ENCODE results near the gene MIPEP.
"Not testable (repeated sequence)": the region's sequence is repeated elsewhere in the genome, so short reads cannot be mapped to it uniquely, and the experiment has no call there.

MIPEP gene

DNA sequence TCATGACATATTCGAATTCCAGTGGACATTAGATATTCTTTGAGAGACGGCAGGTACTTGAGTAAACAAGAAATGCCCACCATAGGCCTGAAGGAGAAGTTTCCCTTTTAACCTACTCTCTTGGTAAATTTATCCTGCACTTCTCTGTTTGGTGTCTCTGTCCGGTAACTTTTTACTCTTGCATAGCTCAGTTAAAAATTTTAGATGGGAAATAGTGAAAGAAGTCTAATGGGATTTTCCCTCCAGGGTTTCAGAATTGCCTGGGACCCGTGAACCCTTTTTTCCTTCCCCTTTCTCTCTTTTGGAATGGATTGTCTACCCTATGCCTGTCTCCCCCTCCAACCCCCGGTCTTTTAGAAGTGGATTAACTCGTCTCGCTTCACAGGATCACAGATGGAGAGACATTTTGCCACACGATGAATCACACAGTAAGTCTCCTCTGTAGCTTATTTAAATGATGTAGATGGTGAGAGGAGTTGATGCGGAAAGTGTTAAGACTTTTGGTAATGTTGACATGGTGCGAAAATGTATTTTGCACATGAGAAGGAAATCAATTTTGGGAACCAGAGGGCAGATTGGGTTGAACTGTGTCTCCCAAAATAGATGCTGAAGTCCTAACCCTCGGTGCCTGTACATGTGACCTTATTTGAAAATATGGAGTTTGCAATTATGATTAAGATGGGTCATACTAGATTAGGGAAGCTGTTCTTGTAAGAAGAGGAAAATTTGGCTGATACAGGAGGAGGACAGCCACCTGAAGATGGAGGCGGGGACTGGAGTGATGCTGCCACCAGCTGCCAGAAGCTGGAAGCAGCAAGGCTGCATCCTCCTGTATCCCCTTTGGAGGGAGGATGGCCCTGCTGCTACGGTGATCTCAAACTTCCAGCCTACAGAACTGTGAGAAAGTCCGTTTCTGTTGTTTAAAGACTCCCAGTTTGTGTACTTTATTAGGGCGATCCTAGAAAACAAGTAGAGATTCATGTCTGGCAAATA, 711 bp upstream of the MIPEP start:
- DNase-seq (ENCODE audit: low spot score) = no peak

DNA sequence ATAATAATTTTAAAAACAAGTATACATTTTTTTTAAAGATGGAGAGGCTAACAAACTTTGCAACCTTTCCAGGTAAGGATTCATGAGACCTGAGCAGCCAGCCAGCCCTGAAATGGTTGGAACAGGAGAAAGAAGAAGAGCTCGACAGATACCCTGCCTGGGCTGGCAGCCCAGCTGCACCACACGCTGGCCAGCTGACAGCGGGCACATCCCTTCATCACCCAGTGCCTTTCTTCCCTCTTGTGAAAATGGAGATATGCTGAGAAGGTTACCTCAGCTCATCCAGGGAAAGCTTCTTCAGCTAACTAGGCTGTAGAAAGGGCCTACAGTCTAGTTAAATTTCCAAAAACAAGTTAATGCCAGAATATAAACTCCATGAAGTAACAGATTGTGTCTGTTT, 4.8 kb downstream of the MIPEP start:
- not testable (repeated sequence) for DNase-seq (ENCODE audit: low spot score)

DNA sequence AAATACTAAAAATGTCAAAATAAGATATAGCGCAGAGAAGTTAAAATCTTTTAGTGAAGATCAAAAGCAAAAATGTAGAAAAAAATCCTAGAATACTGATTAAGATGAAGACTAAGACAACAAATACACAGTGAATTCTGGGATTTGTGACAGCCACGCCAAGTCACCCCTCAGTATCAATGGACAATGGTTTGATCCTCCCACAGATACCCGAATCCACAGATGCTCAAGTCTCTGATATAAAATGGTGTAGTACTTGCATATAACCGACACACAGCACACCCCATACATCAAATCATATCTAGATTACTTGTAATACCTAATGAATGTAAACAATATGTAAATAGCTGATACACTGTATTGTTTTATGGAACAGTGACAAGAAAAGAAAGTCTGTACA, 5.9 kb downstream of the MIPEP start:
- DNase-seq (ENCODE audit: low spot score) = no peak

DNA sequence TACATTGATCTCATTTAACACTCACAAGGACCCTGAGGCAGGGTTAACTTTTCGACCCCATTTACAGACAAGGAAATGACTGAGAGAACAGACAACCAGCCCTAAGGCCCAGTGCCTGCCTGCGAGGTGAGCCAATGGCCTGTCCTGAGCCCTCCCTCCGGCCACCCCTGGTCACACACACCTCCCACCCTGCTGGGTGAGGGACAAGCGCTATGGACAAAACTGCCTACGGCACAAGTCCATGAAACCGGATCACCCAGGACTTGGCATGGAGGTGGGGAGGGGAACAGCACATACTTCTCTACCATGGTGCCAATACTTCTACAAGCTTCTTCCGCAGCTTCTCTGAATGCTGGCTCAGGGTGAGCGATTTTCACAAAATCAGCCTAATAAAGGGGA, 7.8 kb downstream of the MIPEP start:
- not testable (repeated sequence) for DNase-seq (ENCODE audit: low spot score)

DNA sequence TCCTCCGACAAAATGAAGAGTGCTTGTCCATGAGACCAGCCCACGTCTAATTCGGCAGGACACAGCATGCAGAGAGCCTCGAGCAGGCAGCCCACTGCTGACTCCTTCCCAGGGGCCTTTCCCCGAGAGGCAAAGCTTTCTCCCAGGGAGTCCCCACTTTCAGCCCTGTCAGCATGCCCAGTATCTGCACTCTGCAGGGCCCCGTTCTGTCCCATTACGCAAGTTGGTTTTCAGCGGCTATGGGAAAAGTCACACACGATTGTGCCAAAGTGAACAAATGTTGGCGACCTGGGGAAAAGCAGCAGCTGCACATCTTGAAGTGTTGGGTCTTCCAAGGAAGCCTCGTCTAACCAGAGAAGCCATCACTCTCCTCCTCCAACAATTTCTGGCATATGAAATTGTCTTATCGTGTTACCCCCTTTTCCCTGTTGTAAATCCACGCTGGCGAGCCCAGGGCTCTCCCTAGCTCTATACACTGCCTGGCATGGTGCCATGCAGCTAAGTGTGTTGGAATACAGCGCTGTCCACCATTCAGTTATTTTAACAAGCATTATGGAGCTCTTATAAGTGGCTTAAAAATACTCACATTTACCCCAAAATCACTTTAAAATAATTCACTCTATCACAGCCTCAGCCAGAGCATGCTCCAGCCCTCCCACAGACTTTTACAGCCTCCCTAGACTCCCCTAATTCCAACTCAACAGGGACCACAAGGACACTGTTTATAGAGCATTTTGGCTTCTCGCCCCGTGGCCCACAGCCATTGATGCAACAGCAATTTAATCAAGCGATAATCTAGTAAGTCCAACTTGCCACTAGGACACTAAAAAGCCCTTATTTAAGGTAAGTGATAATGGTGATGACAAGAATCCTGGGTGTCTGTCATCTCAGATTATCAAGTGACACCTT, 8.5 kb downstream of the MIPEP start:
- DNase-seq (ENCODE audit: low spot score) = not testable (repeated sequence)

DNA sequence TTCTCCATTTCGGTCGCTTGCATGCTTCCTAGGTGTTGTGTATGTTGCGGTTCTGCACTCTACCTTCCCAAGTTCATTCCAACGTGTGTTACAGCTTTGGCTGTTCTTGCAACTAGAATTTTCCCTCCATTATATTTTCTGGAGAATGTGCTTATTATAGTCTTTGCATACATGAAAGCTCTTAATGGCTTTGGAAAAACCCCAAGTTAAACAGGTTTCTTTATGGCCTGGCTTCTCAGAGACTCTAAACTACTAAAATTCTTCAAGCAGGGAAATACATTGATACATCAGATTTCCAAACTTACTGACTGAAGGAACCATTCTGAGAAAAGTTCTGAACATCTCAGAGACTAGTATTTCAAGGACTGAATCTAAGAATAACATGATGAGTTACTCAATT, 11.9 kb downstream of the MIPEP start:
- no peak for DNase-seq (ENCODE audit: low spot score)

DNA sequence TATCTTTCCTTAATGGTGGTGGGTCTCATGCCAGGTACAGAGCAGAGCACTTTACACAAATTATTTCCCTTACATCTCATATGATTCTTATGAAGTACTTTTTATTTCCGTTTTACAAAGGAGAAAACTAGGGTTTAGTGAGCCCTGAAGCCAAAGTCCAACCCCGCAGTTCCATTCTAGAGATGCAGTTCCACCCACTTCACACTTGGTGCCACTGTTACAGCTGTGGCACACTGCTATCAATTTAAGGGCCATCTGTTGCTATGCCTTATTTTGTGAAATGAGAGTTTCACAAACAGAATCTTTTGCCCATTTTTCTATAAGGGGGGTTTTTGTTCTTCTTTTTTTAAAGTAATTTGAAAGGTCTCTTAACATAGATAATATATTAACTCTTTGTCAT, 12.9 kb downstream of the MIPEP start:
- DNase-seq (ENCODE audit: low spot score) = no peak

DNA sequence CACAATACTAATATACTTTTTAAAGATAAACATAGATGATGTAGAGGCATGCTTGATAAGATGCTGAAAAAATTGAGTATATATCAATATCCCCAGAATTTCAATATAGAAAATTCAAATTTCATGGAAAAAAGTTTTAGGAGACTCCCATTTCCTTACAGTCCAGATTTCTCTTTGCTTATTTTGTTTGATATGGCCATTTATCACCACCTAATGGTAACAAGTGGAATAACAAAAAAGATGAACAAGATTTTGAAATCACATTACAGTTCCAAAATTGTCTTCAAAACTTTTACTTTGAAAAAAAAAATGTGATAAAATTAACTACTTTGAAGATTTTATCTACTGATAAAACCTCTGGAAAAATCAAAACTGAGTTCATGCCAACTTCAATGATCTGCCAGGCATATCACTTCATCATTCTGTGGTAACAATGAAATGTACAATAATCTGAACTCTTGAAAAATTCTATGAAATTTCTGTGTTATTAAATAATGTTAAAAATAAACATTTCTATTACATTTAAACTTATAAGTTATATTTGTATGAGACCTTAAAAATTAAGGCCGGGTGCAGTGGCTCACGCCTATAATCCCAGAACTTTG, 17.5 kb downstream of the MIPEP start:
- no peak for DNase-seq (ENCODE audit: low spot score)

DNA sequence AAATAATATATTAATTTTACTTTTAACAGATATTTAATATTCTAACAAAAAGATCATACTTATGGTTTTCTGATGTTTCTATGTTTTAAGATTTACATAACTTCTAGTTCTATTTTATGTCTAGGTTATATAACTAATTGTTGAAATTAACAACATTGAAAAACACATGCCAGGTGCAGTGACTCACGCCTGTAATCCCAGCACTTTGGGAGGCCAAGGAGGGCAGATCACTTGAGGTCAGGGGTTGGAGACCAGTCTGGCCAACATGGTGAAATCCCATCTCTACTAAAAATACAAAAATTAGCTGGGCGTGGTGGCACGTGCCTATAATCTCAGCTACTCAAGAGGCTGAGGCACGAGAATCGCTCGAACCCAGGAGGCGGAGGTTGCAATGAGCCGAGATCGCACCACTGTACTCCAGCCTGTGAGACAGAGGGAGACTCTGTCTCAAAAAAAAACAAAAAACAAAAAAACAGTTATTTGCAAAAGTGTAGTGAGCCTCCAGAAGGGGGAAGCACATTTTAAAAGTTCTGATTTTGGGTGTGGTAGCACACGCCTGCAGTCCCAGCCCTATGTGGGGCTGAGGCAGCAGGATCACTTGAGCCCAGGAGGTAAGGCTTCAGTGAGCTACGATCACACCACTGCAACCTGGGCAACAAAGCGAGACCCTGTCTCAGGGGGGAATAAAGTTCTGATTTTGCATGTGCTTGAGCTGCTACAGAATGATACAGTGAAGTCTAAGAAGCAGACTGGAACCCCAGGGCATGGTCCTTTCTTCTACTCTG, 18.7 kb downstream of the MIPEP start:
- no peak for DNase-seq (ENCODE audit: low spot score)

DNA sequence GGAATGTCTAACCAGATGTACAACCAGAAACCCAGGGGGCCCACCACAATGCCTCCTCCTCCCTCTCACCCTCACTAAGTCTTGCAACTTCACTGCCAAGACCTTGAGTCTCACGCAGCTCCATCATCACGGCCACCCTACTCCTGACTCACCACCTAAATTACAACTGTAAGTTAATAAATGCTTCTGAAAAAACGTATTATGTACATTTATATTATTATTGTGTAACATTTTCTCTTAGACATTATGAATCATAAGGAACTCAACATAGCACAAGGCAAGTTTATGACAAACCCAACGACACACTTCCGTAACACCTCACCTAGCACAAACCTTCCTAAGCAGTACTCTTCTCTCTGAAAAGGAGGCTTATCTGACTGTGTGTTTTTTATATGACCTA, 20.7 kb downstream of the MIPEP start:
- DNase-seq (ENCODE audit: low spot score) = no peak

DNA sequence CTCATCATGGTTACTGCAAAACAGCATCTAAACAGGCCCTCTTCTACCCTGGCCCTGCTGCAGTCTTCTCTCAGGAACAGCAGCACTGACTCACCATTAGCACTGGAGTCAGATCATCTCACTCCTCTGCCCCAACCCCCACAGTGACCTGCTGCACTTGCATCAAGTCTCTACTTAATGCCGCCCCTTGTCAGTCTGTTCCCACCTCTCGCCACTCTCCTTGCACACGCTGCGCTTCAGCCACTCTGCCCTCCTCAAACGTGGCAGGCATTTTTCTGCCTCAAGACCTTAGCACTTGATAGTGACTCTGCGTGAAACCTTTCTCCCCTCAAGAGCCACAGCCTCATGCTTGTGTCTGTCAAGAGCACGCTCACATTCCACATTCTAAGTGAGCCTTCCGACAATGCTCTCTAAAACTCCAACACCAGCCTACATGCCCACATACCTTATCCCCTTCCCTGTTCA, 22.1 kb downstream of the MIPEP start:
- DNase-seq (ENCODE audit: low spot score) = no peak

DNA sequence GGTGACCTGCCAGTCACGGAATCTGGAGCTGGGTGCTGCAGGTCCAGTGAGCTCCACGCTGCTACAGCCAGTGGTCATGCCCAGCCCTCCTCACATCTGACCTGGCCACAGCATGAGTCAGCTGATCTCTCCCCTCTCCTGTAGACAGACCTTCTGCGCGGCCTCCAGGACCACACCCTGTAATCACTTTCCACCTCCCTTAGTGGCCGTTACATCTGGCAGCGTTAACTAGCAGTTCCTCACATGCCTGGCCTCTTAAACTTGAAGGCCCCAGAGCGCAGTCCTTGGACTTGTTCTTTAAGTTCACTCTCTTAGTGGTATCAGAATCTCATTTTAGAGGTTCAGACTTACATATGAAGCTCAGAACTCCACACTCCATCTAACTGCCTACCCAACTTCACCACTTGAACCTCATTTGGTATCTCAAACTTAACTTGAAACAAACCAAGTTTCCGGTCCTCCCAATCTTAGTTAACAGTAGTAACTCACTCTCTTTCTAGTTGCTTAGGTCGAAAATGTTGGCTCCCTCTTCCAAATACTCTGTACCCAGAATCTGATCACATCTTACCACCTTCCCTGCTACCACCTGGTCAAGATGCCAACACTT, 22.7 kb downstream of the MIPEP start:
- DNase-seq (ENCODE audit: low spot score) = no peak

DNA sequence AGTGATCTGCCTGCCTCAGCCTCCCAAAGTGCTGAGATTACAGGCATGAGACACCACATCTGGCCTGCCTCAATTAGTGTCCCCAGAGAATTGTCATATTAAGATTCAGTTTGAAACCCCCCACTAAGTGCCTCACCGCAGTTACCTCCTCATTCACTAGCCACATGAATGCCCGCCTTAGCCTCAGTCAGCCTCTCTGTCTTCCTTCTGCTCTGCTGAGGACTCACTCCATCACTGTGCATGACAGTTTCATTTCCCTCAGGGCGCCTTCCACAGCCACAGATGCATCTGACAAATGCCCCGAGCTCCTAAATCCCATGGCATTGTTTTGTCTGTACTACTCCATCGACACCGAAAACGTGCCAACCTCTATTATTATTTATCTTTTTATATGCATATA, 23.3 kb downstream of the MIPEP start:
- no peak for DNase-seq (ENCODE audit: low spot score)

DNA sequence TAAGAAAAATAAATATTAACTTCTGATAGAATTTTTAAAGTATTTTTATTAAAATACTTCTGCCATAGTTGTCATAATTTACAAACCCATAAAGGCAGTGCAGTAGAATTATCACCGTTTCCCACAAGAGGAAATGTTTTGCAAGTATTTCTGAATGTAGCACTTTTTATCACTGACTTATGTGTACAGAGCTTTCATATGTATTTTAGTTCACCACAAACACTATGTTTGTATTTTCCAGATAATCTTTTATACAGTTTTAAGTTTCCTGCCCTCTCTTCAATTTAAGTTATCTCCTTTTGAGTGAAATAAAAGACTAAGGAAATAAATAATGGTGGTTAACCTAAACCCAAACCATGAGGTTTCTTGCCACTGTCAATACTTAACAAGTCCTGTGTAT, 24.2 kb downstream of the MIPEP start:
- no peak for DNase-seq (ENCODE audit: low spot score)

DNA sequence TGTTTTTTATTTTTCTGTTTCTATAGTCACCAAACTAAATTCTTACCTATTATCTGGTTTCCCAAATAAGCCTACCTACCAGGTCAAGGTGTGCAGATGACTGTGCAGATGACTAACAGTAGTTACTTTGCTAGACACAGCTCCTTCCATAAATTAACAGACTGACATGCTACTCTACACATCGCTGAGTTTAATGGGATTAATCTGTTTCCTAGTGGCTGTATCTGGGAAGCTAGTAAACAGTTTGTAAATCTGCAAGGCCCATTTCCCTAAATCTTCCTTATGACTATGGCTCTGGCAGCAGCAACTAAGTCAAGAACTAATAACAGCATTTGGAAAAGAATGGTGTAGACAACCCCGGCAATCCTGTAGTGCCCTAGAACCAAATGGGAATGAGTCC, 27.9 kb downstream of the MIPEP start:
- DNase-seq (ENCODE audit: low spot score) = no peak

DNA sequence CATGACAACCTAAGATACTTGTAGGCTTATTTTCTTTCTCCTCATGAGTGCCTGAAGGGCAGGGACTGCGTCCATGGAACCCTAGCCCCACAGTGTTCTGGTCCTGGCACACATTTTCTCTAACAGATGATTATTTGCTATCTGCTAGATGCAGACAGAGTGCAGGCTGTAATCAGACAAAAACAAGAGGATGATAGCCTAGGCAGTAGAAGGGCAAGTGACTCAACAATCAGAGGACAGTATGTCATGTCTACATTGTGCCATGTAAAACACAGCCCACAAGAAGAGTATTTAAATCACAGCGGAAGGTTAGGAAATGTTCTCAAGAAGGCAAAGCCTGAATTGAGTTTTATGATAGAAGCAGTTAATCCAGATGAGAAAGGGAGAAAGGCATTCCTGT, 29.3 kb downstream of the MIPEP start:
- no peak for DNase-seq (ENCODE audit: low spot score)

DNA sequence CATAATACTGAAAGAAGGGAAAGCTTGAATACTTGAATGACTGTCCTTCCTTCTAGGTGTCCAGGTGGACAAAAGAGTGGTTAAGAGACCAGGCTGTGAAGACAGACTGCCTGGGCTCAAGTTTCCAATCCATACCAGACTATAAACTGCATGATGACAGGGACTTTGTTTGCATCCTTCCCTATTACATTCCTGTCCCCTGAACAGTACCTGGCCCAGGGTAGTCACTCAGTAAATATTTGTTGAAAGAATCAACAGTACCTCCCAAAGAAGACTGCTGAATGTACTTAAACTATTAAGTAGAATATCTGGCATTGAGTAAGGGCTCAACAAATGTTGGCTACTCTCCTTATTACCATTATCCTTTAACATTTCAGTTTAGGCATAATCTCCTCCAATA, 29.7 kb downstream of the MIPEP start:
- DNase-seq (ENCODE audit: low spot score) = no peak

DNA sequence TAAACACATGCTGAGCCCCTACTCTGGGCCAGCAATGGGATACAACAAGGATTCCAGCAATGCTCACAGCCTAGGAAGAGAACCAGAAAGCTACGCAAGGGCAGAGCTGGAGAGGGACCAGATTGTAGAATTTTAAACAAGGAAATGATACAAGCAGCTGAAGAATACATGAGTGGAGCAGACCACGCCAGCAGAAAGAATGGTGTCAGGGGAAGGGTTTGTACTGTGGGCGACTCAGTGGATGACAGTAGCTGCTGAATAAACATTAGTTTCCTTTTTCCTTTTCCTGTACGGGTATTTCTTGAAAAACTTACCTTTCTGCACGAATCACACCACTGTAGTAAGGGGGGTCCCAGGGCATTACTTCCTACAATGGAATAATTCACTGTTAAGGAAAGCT, 30.7 kb downstream of the MIPEP start:
- no peak for DNase-seq (ENCODE audit: low spot score)

DNA sequence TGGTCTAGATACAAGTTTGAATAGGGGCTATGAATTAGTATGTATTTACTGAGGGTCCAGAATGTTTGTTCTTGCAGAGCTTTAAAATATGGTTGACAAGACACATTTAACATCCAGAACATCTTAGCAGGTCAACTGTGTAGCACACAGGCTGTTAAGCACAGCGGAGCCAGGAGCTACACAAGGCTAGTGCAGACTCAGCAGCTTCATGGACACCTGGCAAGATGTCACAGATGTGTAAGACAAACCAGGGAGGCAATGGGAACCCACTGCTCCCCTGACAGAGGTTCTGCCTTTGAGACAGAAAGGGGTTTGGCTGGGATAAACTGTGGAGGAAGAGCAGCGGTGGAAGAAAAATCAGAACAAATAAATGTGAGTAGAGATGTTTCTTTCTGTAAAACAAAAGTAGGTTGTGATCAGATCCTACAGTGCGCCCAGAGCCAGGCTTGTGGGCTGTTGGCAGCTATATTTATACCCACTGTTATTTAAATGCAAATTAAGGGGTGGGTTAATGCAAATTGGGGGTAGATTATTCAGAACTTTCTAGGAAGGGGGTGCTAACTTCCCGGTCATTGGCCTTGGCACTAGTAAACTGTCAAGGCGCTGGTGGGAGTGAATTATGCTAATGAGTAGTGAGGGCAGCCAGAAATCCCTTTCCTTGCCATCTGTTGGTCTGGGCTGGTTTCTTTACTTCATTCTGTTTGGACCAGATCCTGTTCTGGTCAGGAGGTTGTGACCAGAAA, 33.0 kb downstream of the MIPEP start:
- no peak for DNase-seq (ENCODE audit: low spot score)

DNA sequence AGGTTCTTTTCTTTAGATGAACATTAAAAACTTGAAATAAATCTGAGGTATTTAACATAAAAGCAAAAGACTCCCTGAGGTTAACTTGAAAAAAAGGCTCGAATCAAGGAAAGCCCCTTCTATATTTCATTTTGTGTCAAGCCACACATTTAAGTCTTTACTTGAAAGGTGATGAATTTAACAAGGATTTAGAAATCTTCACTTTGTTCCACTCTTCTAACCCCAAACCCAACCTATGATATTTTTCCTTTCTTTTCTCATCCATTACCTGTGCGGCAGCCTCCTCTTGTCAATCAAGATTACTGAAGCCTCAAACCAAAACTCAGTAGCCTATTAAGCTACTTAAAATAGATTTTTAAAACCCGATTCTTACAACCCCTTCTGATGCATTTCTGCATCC, 33.8 kb downstream of the MIPEP start:
- DNase-seq (ENCODE audit: low spot score) = no peak
